Ectodermal cell (in vitro differentiated cells): ENCODE data around the gene TOLLIP.
"Not testable (repeated sequence)": the region's sequence is repeated elsewhere in the genome, so short reads cannot be mapped to it uniquely, and the experiment has no call there.

Source experiments
- H3K27ac ChIP-seq: 2 replicates; pipeline ENCODE4 v1.7.0; 2013; ENCODE audit warnings: mild to moderate bottlenecking, low read depth, low read length; ENCODE audit not compliant: insufficient read depth, poor library complexity, severe bottlenecking
- H3K27me3 ChIP-seq: 2 replicates; pipeline ENCODE4 v1.7.0; 2013; ENCODE audit warnings: mild to moderate bottlenecking, low read length; ENCODE audit not compliant: insufficient read depth, control insufficient read depth, poor library complexity, severe bottlenecking
- H3K36me3 ChIP-seq: one replicate; pipeline ENCODE4 v1.7.0; 2013; ENCODE audit warnings: low read length; ENCODE audit not compliant: control insufficient read depth, insufficient read depth
- H3K4me1 ChIP-seq: one replicate; pipeline ENCODE4 v1.7.0; 2013; ENCODE audit warnings: low read length; ENCODE audit not compliant: control insufficient read depth, insufficient read depth
- H3K4me3 ChIP-seq: 2 replicates; pipeline ENCODE4 v1.7.0; 2013; ENCODE audit warnings: low read depth, low read length, control low read depth; ENCODE audit not compliant: insufficient read depth
- H3K9me3 ChIP-seq: 2 replicates; pipeline ENCODE4 v1.7.0; 2013; ENCODE audit warnings: mild to moderate bottlenecking, low read length, moderate library complexity; ENCODE audit not compliant: control insufficient read depth
- WGBS, 2 experiments: methylation state at CpG; one replicate each; pipeline ENCODE4 v1.1.7; 2013; ENCODE audit warnings: missing lambda C conversion rate in 2 of 2; 5-methylcytosine and 5-hydroxymethylcytosine counted together

TOLLIP gene

DNA sequence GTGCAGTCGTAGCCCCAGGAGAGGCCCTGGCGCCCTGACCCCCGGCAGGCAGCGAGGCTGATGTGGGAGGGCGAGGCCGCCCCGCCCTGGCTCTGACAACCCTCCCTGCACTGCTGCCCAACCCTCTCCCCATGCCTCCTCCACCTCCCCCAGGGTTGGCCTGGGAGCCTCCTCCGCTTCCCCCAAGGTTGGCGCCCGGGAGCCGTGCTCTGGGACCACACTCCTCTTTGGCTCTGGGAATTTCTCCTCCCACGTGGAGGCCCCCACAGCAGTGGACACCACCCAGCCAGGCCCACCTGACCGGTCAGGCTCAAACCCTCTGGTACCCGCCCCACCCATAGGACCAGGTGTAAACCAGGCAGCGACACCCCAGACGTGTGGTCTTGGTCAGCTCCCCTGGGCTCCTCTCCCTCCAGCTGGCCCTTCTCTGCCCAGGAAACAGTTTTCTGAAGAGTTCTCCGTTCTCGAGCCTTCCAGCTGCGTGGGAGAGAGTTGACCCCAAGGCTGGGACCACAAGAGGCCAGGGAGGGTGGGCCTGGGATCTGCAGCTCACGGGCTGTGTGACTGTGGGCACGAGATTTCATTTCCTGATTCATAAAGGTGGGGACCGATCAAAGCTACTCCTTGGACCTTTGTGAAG, 40.8 kb upstream of the TOLLIP start:
- Histone ChIP-seq H3K27ac (no peak overlapping the region), H3K4me1 (peaks cover 27% of the 10 kb centered on the region), H3K4me3 (no peak overlapping the region), H3K9me3 (no peaks in the 10 kb centered on the region), H3K36me3 (no peaks in the 10 kb centered on the region), H3K27me3 (no peaks in the 10 kb centered on the region)
- 89 to 91% methylated on average over 22 of the region's 22 CpGs for WGBS, 2 experiments

DNA sequence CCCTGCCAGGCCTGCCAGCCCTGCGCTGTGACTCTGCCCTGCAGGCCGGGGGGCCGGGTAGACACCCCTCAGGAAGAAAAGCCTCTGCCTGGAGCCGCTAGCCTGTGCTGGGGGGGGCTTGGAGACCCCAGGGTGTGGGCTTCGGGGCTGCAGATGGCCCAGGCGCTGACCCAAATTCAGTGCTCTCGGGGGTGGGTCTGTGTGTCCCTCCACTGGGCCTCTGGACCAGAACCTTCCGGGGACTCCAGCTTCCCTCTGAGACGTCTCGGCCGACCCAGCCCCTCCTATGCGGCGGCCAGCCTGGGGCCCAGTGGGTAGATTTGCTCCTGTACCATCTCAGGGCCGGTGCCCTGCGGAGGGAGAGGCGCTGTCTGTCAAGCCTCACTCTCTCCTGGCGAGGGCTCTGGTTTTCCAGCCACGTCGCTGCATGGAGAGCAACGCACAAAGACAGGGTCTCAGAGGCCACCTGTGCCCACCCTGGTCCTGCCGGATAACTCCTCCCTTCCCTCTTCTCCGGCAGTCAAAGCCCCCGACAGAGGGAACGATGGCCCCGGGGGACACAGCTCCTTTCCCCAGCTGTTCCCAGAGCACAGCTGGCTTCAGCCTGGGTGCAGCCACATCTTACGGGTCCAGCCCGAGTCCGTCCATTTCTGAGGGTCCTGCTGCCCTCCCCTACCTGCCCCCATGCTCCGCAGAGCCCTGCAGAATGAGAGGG, 40.1 kb upstream of the TOLLIP start:
- H3K27me3 ChIP-seq, result no peaks in the 10 kb centered on the region
- no peaks in the 10 kb centered on the region for H3K36me3 ChIP-seq
- H3K4me1 ChIP-seq, result peaks cover 27% of the 10 kb centered on the region
- no peak overlapping the region for H3K4me3 ChIP-seq
- peak overlapping the region; percentile 74 for H3K27ac ChIP-seq
- 71 to 77% methylated on average over 29 of the region's 29 CpGs for WGBS, 2 experiments
- H3K9me3 ChIP-seq, result no peaks in the 10 kb centered on the region

DNA sequence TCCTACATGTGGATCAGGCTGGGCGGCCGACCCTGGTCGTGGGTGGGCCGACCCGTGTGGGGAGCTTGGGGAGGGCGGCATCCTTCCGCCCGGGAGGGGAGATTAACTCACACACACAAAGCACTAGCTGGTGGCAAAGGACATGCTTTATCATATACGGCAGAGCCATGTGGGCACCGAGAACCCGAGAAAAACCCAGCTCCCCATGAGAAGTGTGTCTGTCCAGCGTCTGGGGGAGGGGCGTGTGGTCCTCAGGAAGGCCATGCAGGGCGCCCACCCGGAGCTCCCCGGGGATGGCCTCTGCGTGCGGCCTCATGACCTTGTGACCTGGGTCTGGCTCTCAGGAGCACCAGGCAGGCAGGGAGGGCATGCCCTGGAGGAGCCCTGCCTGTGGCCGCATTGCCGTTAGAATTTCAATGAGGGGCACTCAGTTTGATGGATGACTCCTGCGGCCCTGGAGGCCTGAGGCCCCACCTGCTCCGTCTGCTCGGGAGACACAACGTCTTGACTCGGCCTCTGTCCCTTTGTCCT, 39.4 kb upstream of the TOLLIP start:
- H3K36me3 ChIP-seq, result no peaks in the 10 kb centered on the region
- H3K4me3 ChIP-seq, result no peak overlapping the region
- H3K27me3 ChIP-seq, result no peaks in the 10 kb centered on the region
- peak overlapping the region; percentile 80 for H3K27ac ChIP-seq
- H3K4me1 ChIP-seq, result peaks cover 27% of the 10 kb centered on the region
- no peaks in the 10 kb centered on the region for H3K9me3 ChIP-seq
- 46 to 51% methylated on average over 25 of the region's 25 CpGs for WGBS, 2 experiments

DNA sequence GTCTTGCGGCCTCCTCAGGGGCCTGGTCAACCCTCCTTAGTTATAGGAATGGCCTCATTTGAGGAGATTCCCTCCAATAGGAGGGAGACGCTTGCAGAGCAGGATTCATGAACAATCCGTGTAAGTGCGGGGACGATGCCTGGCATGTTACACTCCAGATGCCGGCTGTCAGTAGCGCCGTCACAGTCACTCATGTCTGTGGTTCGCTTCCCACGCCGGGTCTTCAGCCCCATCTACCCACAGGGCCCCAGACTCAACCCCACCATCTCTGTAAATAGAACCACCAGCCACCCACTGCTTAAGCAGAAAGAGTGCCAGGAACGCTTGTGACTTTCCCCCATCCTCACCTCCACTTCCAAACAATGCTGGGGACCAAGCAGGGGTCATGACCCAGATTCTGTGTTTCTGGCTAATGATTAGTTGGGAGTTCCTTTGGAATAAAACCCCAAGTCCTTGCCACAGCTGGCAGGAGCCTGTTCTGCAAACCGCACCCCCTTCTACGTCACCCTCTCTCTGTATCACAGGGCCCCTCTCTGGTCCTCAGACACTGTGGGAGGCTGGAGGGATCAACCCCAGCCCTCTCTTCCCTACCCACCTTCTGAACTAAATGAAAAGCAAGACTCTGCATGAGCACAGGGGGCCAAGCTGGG, 38.8 kb upstream of the TOLLIP start:
- no peaks in the 10 kb centered on the region for H3K27me3 ChIP-seq

DNA sequence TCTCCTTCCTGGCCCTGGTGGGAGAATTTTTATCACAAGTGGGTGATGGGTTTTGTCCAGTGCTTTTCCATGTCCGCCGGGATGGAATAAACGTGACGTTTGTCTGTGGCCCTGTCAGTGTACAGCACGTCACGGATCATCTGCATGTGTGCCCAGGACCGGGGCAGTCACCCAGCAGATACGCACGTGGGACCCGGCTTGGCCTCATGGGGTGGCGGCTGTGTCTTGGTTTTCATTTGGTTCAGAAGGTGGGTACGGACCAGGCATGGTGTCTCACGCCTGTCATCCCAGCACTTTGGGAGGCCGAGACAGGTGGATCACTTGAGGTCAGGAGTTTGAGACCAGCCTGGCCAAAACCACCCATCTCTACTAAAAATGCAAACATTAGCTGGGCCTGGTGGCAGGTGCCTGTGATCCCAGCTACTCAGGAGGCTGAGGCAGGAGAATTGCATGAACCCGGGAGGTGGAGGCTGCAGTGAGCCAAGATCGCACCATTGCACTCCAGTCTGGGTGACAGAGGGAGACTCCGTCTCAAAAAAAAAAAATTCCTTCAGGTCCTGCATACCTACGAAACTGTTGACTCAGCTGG, 38.1 kb upstream of the TOLLIP start:
- not testable (repeated sequence) for H3K27ac ChIP-seq, H3K9me3 ChIP-seq, H3K4me3 ChIP-seq, H3K36me3 ChIP-seq, H3K27me3 ChIP-seq
- H3K4me1 ChIP-seq, result peaks cover 27% of the 10 kb centered on the region
- 94 to 95% methylated on average over 18 of the region's 18 CpGs for WGBS, 2 experiments

More for the DNA sequence above, 38.8 kb upstream of the TOLLIP start:
- WGBS, 2 experiments, result 91 to 92% methylated on average over 14 of the region's 14 CpGs
- H3K9me3 ChIP-seq, result no peaks in the 10 kb centered on the region
- no peaks in the 10 kb centered on the region for H3K36me3 ChIP-seq
- peak overlapping the region; percentile 80 for H3K27ac ChIP-seq
- peaks cover 27% of the 10 kb centered on the region for H3K4me1 ChIP-seq
- no peak overlapping the region for H3K4me3 ChIP-seq

DNA sequence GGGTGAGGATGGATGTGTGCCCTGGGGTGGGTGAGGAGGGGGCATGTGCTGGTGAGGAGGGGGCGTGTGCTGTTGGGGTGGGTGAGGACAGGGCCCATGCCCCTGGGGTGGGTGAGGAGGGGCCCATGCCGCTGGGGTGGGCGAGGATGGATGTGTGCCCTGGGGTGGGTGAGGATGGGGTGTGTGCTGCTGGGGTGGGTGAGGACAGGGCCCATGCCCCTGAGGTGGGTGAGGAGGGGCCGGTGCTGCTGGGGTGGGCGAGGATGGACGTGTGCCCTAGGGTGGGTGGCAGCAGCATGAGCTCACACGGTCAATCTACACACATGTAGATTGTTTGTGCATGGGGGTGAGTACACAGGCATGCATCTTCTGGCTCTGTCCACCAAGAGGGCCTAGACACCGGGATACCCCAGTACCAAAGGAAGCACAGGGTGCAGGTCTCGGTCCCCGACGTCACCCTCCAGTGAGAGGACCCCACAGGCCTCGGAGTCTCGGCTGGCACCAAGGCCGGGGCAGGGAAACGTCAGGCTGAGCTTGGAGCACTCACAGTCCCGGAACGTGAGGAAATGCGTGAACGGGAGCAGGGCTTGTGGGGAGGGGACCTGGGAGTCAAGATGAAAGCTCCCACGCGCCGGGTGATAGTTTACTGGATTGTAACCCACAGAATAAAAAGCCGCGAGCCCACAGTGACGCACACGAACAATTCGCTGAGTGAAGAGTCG, 37.4 kb upstream of the TOLLIP start:
- Histone ChIP-seq H3K4me1 (peaks cover 27% of the 10 kb centered on the region), H3K27me3 (no peaks in the 10 kb centered on the region), H3K36me3 (no peaks in the 10 kb centered on the region), H3K4me3 (no peak overlapping the region), H3K9me3 (no peaks in the 10 kb centered on the region), H3K27ac (no peak overlapping the region)
- 92 to 93% methylated on average over 28 of the region's 28 CpGs for WGBS, 2 experiments

DNA sequence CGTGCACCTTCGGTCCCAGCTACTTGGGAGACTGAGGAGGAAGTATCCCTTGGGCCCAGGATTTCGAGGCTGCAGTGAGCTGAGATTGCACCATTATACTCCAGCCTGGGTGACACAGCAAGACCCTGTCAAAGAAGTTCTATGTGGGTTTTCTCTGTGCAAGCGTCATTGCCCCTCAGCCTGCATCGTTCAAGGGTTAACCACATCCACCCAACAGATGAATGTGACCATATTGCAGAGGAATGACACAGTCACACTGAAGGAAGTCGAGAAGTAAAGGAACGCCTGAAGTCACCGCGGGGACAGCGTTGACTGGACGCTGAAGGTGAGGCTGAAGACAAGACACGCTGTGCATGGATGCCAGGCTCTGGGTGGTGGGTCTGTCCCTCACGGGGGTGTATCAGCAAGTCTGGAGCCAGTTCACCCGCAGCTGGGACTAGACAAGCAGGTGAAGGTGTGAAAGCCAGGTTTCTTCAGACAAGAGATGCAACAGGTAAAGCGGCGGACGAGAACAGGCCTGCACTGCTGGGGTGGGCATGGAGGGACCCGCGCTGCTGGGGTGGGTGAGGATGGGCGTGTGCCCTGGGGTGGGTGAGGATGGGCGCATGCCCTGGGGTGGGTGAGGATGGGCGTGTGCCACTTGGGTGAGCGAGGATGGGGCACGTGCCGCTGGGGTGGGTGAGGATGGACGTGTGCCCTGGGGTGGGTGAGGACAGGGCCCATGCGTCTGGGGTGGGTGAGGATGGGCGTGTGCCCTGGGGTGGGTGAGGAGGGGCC, 36.5 kb upstream of the TOLLIP start:
- H3K9me3 ChIP-seq, result no peaks in the 10 kb centered on the region
- H3K36me3 ChIP-seq, result no peaks in the 10 kb centered on the region
- H3K27me3 ChIP-seq, result no peaks in the 10 kb centered on the region
- H3K27ac ChIP-seq, result no peak overlapping the region
- 91 to 92% methylated on average over 28 of the region's 28 CpGs for WGBS, 2 experiments
- H3K4me1 ChIP-seq, result peaks cover 27% of the 10 kb centered on the region
- H3K4me3 ChIP-seq, result no peak overlapping the region

DNA sequence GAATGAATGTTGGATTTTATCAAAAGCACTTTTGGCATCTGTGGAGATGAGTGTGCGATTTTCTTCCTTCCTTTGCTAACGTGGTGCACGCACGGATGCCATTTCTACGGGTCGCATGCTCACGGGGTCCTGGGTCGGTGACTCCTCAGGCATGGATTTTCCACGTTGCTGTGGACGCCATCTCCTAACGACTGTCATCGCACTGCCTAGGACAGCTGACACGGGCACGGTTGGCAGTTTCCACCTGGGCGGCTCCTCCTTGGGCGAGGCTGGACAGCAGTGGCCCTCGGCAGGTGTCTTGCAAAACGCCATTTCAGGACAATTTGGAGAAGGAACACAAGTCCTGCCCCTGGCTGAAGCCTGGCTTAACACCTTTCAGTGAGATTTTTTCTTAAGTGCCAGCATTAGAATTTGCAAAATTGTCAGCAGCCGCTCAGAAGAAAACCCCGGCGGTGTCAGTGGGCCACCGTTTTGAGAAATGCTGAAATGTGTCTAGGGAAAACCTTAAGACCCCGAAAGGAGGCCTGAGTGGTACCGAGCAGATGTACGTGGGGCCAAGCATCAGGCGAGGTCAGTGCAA, 34.7 kb upstream of the TOLLIP start:
- Histone ChIP-seq H3K27ac (no peak overlapping the region), H3K4me3 (no peak overlapping the region), H3K36me3 (no peaks in the 10 kb centered on the region), H3K27me3 (peaks cover 7% of the 10 kb centered on the region), H3K9me3 (no peaks in the 10 kb centered on the region), H3K4me1 (peaks cover 11% of the 10 kb centered on the region)
- 91% methylated on average over 26 of the region's 26 CpGs for WGBS, 2 experiments

DNA sequence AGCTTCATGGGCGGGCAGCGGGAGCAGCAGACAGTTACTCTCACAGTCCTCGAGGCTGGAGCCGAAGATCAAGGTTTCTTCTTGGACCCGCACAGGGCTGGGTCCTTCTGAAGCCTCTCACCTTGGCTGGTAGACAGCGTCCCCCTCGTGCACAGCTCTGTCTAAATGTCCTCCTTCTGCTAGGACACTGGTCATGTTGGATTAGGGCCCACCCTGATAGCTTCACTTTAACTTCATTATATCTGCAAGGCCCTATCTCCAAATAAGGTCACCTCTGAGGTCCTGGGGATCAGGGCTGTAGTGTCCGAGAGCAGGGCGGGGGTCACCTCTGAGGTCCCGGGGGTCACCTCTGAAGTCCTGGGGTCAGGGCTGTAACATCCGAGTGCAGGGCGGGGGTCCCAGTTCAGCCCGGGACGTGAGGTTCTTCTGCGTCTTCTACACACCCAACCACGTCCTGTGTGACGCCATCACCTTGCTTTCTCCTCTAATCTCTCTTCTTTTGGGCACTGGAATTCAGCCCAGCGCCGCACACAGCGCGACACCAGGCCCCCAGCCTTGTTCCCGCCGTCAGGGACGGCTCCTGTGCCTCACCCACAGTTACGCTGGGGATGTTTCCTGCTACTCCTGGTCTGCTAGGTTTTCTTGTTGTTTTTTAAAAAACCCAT, 34.1 kb upstream of the TOLLIP start:
- 93 to 94% methylated on average over 25 of the region's 25 CpGs for WGBS, 2 experiments
- Histone ChIP-seq H3K4me3 (no peak overlapping the region), H3K27me3 (peaks cover 13% of the 10 kb centered on the region), H3K9me3 (no peaks in the 10 kb centered on the region), H3K36me3 (no peaks in the 10 kb centered on the region), H3K27ac (no peak overlapping the region), H3K4me1 (peaks cover 5% of the 10 kb centered on the region)
